ENCODE results near the gene ST8SIA1.

The ST8SIA1 gene

DNA sequence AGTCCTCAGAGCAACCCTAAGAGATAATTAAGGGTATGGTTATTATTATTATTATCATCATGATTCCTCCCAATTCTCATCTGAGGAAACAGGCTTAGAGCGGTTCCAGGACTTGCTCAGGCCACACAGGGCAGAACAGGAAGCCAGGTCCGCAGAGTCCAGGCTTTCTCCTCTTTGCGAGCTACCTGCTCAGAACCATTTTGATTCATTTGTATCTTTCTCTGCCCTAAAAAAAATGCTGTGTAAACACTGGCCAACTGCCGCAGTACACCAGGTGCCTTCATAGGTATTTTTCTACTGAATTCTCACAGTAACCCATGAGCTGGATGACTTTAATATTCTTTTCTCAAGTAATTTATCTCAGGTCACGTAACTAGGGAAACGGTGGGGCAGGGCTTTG, 45.3 kb downstream of the ST8SIA1 start:
- Histone ChIP-seq H3K27ac (ENCODE audit: low read length) (no peak overlapping the region), H3K4me3 (ENCODE audit: low read length) (no peak overlapping the region), H3K79me2 (ENCODE audit: low read length) (no peaks in the 10 kb centered on the region), H3K4me1 (ENCODE audit: low read length) (no peaks in the 10 kb centered on the region), H3K9me2 (replicated peaks; ENCODE audit: insufficient read depth, low read length) (no peaks in the 10 kb centered on the region), H3K4me2 (ENCODE audit: low read depth, low read length) (no peak overlapping the region), H3K36me3 (replicated peaks; ENCODE audit: insufficient read depth, low read length) (no peaks in the 10 kb centered on the region), H4K20me1 (ENCODE audit: insufficient read depth, low read length) (no peaks in the 10 kb centered on the region), H3K9me3 (replicated peaks; ENCODE audit: insufficient read depth, low read length) (no peaks in the 10 kb centered on the region), H3F3A (ENCODE audit: insufficient read depth, low read length) (no peaks in the 10 kb centered on the region), H3K9ac (ENCODE audit: low read length) (no peak overlapping the region), H2AFZ (ENCODE audit: low read length) (no peak overlapping the region), H3K27me3 (replicated peaks; ENCODE audit: insufficient read depth, low read length) (no peaks in the 10 kb centered on the region)
- DNase-seq, result no peak
- no peak for TF ChIP-seq EZH2phosphoT487 (IDR thresholded peaks at IDR 0.05; ENCODE audit: low read length)
- no peak for TF ChIP-seq EZH2 (optimal IDR thresholded peaks at IDR 0.05; ENCODE audit: low read depth, low read length)
- TF ChIP-seq, protein P1, sequence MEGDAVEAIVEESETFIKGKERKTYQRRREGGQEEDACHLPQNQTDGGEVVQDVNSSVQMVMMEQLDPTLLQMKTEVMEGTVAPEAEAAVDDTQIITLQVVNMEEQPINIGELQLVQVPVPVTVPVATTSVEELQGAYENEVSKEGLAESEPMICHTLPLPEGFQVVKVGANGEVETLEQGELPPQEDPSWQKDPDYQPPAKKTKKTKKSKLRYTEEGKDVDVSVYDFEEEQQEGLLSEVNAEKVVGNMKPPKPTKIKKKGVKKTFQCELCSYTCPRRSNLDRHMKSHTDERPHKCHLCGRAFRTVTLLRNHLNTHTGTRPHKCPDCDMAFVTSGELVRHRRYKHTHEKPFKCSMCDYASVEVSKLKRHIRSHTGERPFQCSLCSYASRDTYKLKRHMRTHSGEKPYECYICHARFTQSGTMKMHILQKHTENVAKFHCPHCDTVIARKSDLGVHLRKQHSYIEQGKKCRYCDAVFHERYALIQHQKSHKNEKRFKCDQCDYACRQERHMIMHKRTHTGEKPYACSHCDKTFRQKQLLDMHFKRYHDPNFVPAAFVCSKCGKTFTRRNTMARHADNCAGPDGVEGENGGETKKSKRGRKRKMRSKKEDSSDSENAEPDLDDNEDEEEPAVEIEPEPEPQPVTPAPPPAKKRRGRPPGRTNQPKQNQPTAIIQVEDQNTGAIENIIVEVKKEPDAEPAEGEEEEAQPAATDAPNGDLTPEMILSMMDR (IDR thresholded peaks at IDR 0.05; ENCODE audit: low read length), result no peak

DNA sequence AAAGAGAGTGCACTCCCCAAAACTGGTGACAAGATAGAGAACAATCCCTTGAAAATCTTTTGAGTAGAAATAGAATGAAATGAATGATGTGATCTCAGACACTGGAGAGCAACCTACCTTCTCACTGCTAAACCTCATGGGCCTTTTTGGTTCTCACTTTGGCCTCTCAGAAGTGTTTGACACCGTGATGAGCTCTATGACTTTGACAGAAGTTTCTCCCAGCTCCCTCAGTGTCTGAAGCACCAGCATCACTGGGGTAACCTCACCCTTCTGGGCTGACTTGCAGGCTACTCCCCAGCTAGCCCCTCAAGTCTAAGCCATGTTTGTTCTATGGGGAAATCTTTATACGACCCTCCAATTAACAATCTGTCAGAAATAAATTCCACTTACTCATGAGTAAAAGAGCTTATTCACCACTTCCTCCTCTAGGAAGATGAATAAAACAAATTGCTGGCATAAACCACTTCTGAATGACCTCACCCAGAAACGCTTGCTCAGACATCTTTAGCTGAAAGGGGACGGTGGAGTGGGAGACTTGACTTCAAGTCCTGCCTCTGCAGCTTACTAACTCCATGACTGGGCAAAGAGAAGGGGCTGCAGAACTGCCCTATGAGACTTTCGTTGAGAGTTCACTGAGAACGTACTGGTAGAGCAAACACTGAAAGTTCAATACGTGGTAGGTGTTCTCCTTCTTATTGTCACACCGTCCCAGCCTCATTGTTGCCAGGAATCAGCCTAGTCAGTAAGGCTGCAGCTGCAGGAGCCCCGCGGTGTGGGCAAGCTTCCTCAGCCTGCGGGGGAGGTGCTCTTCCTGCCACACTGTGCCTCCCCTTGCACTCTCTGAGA, 46.5 kb downstream of the ST8SIA1 start:
- Histone ChIP-seq H3K9me2 (replicated peaks; ENCODE audit: insufficient read depth, low read length) (no peaks in the 10 kb centered on the region), H3K4me3 (ENCODE audit: low read length) (no peak overlapping the region), H3K9me3 (replicated peaks; ENCODE audit: insufficient read depth, low read length) (no peaks in the 10 kb centered on the region), H3F3A (ENCODE audit: insufficient read depth, low read length) (no peaks in the 10 kb centered on the region), H3K79me2 (ENCODE audit: low read length) (no peaks in the 10 kb centered on the region), H3K4me2 (ENCODE audit: low read depth, low read length) (no peak overlapping the region), H4K20me1 (ENCODE audit: insufficient read depth, low read length) (no peaks in the 10 kb centered on the region), H3K4me1 (ENCODE audit: low read length) (no peaks in the 10 kb centered on the region), H3K9ac (ENCODE audit: low read length) (no peak overlapping the region), H2AFZ (ENCODE audit: low read length) (no peak overlapping the region), H3K27ac (ENCODE audit: low read length) (no peak overlapping the region), H3K27me3 (replicated peaks; ENCODE audit: insufficient read depth, low read length) (no peaks in the 10 kb centered on the region), H3K36me3 (replicated peaks; ENCODE audit: insufficient read depth, low read length) (no peaks in the 10 kb centered on the region)
- no peak for DNase-seq
- TF ChIP-seq EZH2 (optimal IDR thresholded peaks at IDR 0.05; ENCODE audit: low read depth, low read length), result no peak
- TF ChIP-seq, protein P1 (IDR thresholded peaks at IDR 0.05; ENCODE audit: low read length), result no peak
- no peak for TF ChIP-seq EZH2phosphoT487 (IDR thresholded peaks at IDR 0.05; ENCODE audit: low read length)

DNA sequence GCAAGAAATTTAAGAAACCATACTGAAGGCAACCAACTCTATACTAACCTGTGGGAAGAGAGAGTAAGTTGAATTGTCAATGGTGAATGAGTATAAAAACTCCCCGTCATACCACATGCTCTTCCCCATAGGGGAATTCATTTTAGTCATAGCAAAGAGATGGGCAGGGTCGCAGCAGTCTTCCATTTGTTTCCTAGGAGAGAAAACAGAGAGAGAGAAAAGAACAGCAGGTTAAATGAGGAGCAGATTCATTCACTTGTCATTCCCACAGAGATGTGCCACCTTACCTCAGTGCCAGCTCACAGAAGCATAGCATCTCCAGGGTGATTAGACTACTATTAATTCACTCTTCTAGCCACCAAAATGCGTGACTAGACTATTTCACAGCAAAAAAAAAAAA, 47.4 kb downstream of the ST8SIA1 start:
- Histone ChIP-seq H3K9me3 (replicated peaks; ENCODE audit: insufficient read depth, low read length) (no peaks in the 10 kb centered on the region), H3K79me2 (ENCODE audit: low read length) (no peaks in the 10 kb centered on the region), H3K27me3 (replicated peaks; ENCODE audit: insufficient read depth, low read length) (no peaks in the 10 kb centered on the region), H3K4me2 (ENCODE audit: low read depth, low read length) (no peak overlapping the region), H3K9ac (ENCODE audit: low read length) (no peak overlapping the region), H3K36me3 (replicated peaks; ENCODE audit: insufficient read depth, low read length) (no peaks in the 10 kb centered on the region), H4K20me1 (ENCODE audit: insufficient read depth, low read length) (no peaks in the 10 kb centered on the region), H2AFZ (ENCODE audit: low read length) (no peak overlapping the region), H3K4me1 (ENCODE audit: low read length) (no peaks in the 10 kb centered on the region), H3K27ac (ENCODE audit: low read length) (no peak overlapping the region), H3F3A (ENCODE audit: insufficient read depth, low read length) (no peaks in the 10 kb centered on the region), H3K9me2 (replicated peaks; ENCODE audit: insufficient read depth, low read length) (no peaks in the 10 kb centered on the region), H3K4me3 (ENCODE audit: low read length) (no peak overlapping the region)
- TF ChIP-seq, protein P1 (IDR thresholded peaks at IDR 0.05; ENCODE audit: low read length), result no peak
- no peak for DNase-seq
